Lower leg skin (tissue), 4 donors: ENCODE measurements around the gene ARHGEF10L. TPM values are rescaled to one million over a fixed set of nuclear protein-coding genes. Genes with fewer than 3 reads are reported as not detected.

ENCODE experiments used
- DNase-seq, 2 donors: peaks; one replicate each; pipeline ENCODE4 v3.0.0-alpha.2; 2019; ENCODE audit warnings: low spot score in 2 of 2
- H3K4me3 ChIP-seq: fragments of 200-600 bp; sonication (generic); 2 replicates; pipeline ENCODE4 v1.5.1; 2017; ENCODE audit warnings: mild to moderate bottlenecking, low read depth; ENCODE audit not compliant: poor library complexity, severe bottlenecking
- CTCF ChIP-seq, 3 donors: fragments of 450-650 bp; IDR thresholded peaks; one replicate each; pipeline ENCODE4 v1.5.1; 2016; ENCODE audit warnings: antibody characterized with exemption in 3 of 3, mild to moderate bottlenecking in 3 of 3, moderate library complexity in 2 of 3
- POLR2A ChIP-seq, 2 donors: fragments of 450-650 bp; IDR thresholded peaks; one replicate each; pipeline ENCODE4 v1.6.1; 2016 to 2017; ENCODE audit warnings: antibody characterized with exemption in 2 of 2, mild to moderate bottlenecking in 1 of 2, moderate library complexity in 1 of 2
- WGBS, 2 donors: methylation state at CpG; one replicate each; pipeline ENCODE4 v1.1.5; 2018; 5-methylcytosine and 5-hydroxymethylcytosine counted together
- intact Hi-C: fragments of 100-400 bp; cut with DNase I; formaldehyde crosslinking; loops from one replicate; pipeline ENCODE4 v1.15.0; 2023; ENCODE audit warnings: low total_unique reads
- total RNA-seq, 4 donors: library from RNA; depleted of rRNA; stranded (reverse); fragments of >200 nt; gene quantifications; one replicate each; pipeline ENCODE4 v1.1.0, GENCODE V29; 2016

Gene ARHGEF10L
- total RNA-seq, 4 donors from 2014 or later: 95.1 to 125 (median 114) TPM

- no peak for DNase-seq
- TF ChIP-seq POLR2A (IDR thresholded peaks at IDR 0.05): no peak
- TF ChIP-seq CTCF (IDR thresholded peaks at IDR 0.05): no peak
- 70 to 75% methylated on average over 7 of the region's 7 CpGs for WGBS, 2 donors
- no peak overlapping the region for H3K4me3 ChIP-seq
- intact Hi-C loops: no loop called here
These were observed 195.1 kb downstream of the ARHGEF10L start for GRCh38 chr1:17734609-17735008.

GRCh38 chr1:17735348-17735747 lies 195.8 kb downstream of the ARHGEF10L start:
- WGBS, 2 donors: 81 to 88% methylated on average over 2 of the region's 2 CpGs
- no peak overlapping the region for H3K4me3 ChIP-seq
- DNase-seq: no peak
- TF ChIP-seq CTCF (IDR thresholded peaks at IDR 0.05) (no peak), POLR2A (IDR thresholded peaks at IDR 0.05) (no peak)
- intact Hi-C loops: no loop called here

GRCh38 chr1:17735793-17736192 lies 196.3 kb downstream of the ARHGEF10L start:
- no peak for DNase-seq
- TF ChIP-seq CTCF (IDR thresholded peaks at IDR 0.05) (no peak), POLR2A (IDR thresholded peaks at IDR 0.05) (no peak)
- 59 to 61% methylated on average over 7 of the region's 7 CpGs for WGBS, 2 donors
- H3K4me3 ChIP-seq: no peak overlapping the region
- intact Hi-C loops: no loop called here

- no peak overlapping the region for H3K4me3 ChIP-seq
- intact Hi-C loops: no loop called here
- 49 to 58% methylated on average over 6 of the region's 6 CpGs for WGBS, 2 donors
- no peak for TF ChIP-seq CTCF (IDR thresholded peaks at IDR 0.05)
- no peak for TF ChIP-seq POLR2A (IDR thresholded peaks at IDR 0.05)
- no peak for DNase-seq
These were observed 197.1 kb downstream of the ARHGEF10L start for GRCh38 chr1:17736625-17737024.

- no peak overlapping the region for H3K4me3 ChIP-seq
- intact Hi-C loops: no loop called here
- DNase-seq: no peak
- TF ChIP-seq POLR2A (IDR thresholded peaks at IDR 0.05) (no peak), CTCF (IDR thresholded peaks at IDR 0.05) (no peak)
These were observed 199.6 kb downstream of the ARHGEF10L start for GRCh38 chr1:17739050-17739449.

- TF ChIP-seq CTCF (IDR thresholded peaks at IDR 0.05): no peak
- no peak for TF ChIP-seq POLR2A (IDR thresholded peaks at IDR 0.05)
- intact Hi-C loops: no loop called here
- H3K4me3 ChIP-seq: no peak overlapping the region
- DNase-seq: no peak
- WGBS, 2 donors: 71 to 86% methylated on average over 3 to 5 of the region's 5 CpGs
These were observed 201.6 kb downstream of the ARHGEF10L start for GRCh38 chr1:17741052-17741451.
